Prostate gland (tissue), 2 donors: ENCODE measurements around the gene ANO10. TPM values are rescaled to one million over a fixed set of nuclear protein-coding genes. Genes with fewer than 3 reads are reported as not detected.
"Not testable (repeated sequence)": the region's sequence is repeated elsewhere in the genome, so short reads cannot be mapped to it uniquely, and the experiment has no call there.

Experiments used
- DNase-seq: peaks from one replicate; pipeline ENCODE4 v3.0.0-alpha.2; 2019; ENCODE audit warnings: low spot score
- H3K27ac ChIP-seq, 2 donors: fragments of 200-600 bp; sonication (generic); 2 replicates each; pipeline ENCODE4 v1.5.1; 2017 to 2019
- H3K27me3 ChIP-seq: fragments of 200-600 bp; sonication (generic); replicated peaks from 2 replicates; pipeline ENCODE4 v1.5.1; 2019; ENCODE audit not compliant: insufficient read depth
- H3K36me3 ChIP-seq, 2 donors: fragments of 200-600 bp; sonication (generic); 1 replicate in 1 of 2; 2 replicates in 1 of 2; pipeline versions ENCODE4 v1.5.1 to v1.8.1; 2017 to 2019
- H3K4me1 ChIP-seq: fragments of 200-600 bp; sonication (generic); replicated peaks from 2 replicates; pipeline ENCODE4 v1.5.1; 2019
- H3K4me3 ChIP-seq, 2 donors: fragments of 200-600 bp; sonication (generic); 2 replicates each; pipeline ENCODE4 v1.5.1; 2017 to 2019
- H3K9me3 ChIP-seq: fragments of 200-600 bp; sonication (generic); 2 replicates; pipeline ENCODE4 v1.5.1; 2017
- POLR2A ChIP-seq: fragments of 450-650 bp; IDR thresholded peaks from one replicate; pipeline ENCODE4 v1.6.1; 2016; ENCODE audit warnings: antibody characterized with exemption, mild to moderate bottlenecking
- POLR2AphosphoS5 ChIP-seq: sonication (generic); formaldehyde crosslinking; IDR thresholded peaks from one replicate; pipeline ENCODE4 v1.6.1; 2017; ENCODE audit warnings: antibody characterized with exemption
- WGBS: methylation state at CpG from one replicate; pipeline ENCODE4 v1.1.5; 2018; 5-methylcytosine and 5-hydroxymethylcytosine counted together
- intact Hi-C: fragments of 100-400 bp; cut with DNase I; formaldehyde crosslinking; loops from one replicate; pipeline ENCODE4 v1.14.2; 2022
- total RNA-seq, 2 donors: library from RNA; depleted of rRNA; stranded (reverse); fragments of >200 nt; gene quantifications; one replicate each; pipeline ENCODE4 v1.1.0, GENCODE V29; 2016
- TF ChIP-seq, protein P1 (sequence below), 4 experiments: fragments of 200-600 bp in 2 of 4; fragments of 450-650 bp in 2 of 4; sonication (generic) in 2 of 4; IDR thresholded peaks; 1 replicate in 3 of 4; 2 replicates in 1 of 4; pipeline ENCODE4 v1.5.1; 2016 to 2019; ENCODE audit warnings: antibody characterized with exemption in 4 of 4, mild to moderate bottlenecking in 2 of 4, moderate library complexity in 2 of 4

ANO10 gene
- total RNA-seq, 2 donors from 2014 or later = 12.4 to 17.7 TPM

DNA sequence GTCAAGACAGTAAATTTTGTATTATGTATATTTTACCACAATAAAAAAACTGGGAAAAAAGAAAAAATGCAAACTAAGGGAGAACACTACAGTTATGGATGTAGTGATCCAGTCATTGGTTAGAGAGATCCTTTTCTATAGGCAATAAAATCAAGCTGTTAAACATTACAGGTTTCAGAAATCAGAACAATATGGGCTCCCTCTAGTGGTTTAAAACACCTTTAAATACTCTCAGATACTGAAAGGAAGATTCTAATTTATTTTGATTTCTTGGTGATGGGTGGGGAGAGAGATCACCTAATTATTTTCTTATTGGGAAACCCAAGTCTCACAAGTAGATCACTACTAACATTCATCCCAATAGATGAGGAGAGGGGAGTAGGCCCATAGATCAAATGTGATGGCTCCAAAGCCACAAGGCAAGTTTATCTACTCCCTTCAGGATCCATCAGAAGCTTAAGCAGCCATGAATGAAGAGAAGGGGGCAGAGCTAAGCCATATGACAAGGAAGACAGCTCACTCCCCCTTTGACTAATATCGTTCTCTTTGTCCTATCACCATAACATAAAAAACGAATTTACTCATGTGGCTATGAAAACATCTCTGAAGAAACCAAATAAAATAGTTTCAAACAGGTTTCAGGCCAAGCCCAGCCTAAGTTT lies 118.6 kb downstream of the ANO10 start:
- intact Hi-C loops = loop anchor here (5.0 kb wide), 2 partner anchors 341 to 541 kb away; no protein-coding TSS in a partner anchor
- WGBS = 13% methylated on average over 2 of the region's 2 CpGs
- DNase-seq = no peak
- Histone ChIP-seq H3K4me3 (no peak overlapping the region), H3K36me3 (no peaks in the 10 kb centered on the region), H3K27me3 (no peaks in the 10 kb centered on the region), H3K9me3 (no peaks in the 10 kb centered on the region), H3K27ac (peak overlapping the region in 1 of 2 donors; percentile 25), H3K4me1 (no peaks in the 10 kb centered on the region)
- TF ChIP-seq, protein P1, sequence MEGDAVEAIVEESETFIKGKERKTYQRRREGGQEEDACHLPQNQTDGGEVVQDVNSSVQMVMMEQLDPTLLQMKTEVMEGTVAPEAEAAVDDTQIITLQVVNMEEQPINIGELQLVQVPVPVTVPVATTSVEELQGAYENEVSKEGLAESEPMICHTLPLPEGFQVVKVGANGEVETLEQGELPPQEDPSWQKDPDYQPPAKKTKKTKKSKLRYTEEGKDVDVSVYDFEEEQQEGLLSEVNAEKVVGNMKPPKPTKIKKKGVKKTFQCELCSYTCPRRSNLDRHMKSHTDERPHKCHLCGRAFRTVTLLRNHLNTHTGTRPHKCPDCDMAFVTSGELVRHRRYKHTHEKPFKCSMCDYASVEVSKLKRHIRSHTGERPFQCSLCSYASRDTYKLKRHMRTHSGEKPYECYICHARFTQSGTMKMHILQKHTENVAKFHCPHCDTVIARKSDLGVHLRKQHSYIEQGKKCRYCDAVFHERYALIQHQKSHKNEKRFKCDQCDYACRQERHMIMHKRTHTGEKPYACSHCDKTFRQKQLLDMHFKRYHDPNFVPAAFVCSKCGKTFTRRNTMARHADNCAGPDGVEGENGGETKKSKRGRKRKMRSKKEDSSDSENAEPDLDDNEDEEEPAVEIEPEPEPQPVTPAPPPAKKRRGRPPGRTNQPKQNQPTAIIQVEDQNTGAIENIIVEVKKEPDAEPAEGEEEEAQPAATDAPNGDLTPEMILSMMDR (IDR thresholded peaks at IDR 0.05) = peak; percentile 24 to 68 (median 58)
- no peak for TF ChIP-seq POLR2A
- no peak for TF ChIP-seq POLR2AphosphoS5

DNA sequence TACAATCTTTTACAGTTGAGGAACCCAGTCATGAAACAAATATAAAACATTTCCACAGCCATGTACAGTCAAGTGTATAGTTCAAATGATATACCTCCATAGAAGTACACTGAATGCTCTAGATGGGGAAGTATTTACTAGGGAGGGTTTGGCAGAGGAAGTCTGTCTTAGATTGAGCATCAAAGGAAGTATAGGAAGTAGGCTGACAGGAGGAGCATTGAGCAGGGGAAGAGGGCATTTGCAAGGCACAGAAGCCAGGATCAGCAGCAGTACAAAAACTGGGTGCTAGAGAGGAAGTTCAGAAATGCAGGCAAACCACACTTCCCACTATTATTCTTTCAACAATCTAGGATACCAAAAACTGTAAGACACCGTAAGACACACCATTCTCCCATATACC lies 122.6 kb downstream of the ANO10 start:
- Histone ChIP-seq H3K27ac (no peak overlapping the region), H3K4me1 (no peaks in the 10 kb centered on the region), H3K36me3 (no peaks in the 10 kb centered on the region), H3K27me3 (no peaks in the 10 kb centered on the region), H3K9me3 (no peaks in the 10 kb centered on the region), H3K4me3 (no peak overlapping the region)
- WGBS = 89% methylated on average over 1 of the region's 1 CpG
- no peak for DNase-seq
- intact Hi-C loops = no loop called here
- no peak for TF ChIP-seq POLR2AphosphoS5

DNA sequence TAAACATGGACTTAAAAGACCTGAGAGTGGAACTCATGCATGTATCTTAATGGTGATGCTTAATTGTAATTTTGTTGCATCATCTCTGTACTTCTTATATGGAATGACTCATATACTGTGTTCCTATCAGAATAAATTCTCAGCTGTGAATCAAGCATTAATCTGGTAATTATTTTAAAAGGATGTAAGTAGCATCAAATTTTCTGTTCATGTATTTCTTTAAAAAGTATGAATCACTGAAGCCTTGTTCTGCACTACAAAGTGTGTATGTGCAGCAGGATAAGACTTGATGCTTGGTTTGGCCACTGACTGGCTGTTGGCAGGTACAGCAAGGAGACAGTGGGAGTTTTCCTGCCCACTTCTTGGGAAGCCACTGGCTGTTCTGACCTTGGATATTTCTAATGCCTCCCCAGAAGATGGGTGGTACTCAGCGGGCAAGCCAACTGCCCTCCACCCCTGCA lies 123.9 kb downstream of the ANO10 start:
- Histone ChIP-seq H3K9me3 (no peaks in the 10 kb centered on the region), H3K4me1 (no peaks in the 10 kb centered on the region), H3K4me3 (no peak overlapping the region), H3K27me3 (no peaks in the 10 kb centered on the region), H3K36me3 (no peaks in the 10 kb centered on the region), H3K27ac (no peak overlapping the region)
- TF ChIP-seq POLR2A (no peak), POLR2AphosphoS5 (no peak)
- TF ChIP-seq, protein P1 (IDR thresholded peaks at IDR 0.05) = no peak
- DNase-seq = no peak
- intact Hi-C loops = no loop called here
- WGBS = 100% methylated on average over 1 of the region's 1 CpG

DNA sequence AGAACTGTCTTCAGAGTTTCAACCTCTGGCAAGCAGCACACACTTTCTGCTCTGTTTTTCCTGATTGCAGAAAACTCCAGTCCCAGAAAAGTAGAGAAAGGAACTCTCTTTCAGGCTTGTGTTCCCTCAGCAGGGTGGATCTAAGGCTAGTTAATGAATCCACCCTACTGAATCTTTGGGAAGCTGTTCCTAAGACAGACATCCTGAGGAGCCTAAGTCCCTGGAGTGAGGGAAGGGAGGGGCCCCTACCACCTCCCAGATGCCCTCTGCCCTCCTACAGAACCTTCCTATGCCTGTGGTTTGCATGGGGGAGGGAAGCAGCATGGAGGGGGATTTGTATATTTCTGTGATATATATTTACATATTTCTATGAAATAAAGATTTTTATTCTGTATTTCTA lies 124.4 kb downstream of the ANO10 start:
- DNase-seq = no peak
- TF ChIP-seq POLR2A = no peak
- TF ChIP-seq, protein P1 (IDR thresholded peaks at IDR 0.05) = no peak
- TF ChIP-seq POLR2AphosphoS5 = no peak
- intact Hi-C loops = no loop called here
- no peak overlapping the region for H3K4me3 ChIP-seq
- H3K9me3 ChIP-seq = no peaks in the 10 kb centered on the region
- no peaks in the 10 kb centered on the region for H3K36me3 ChIP-seq
- no peaks in the 10 kb centered on the region for H3K4me1 ChIP-seq
- no peak overlapping the region for H3K27ac ChIP-seq
- no peaks in the 10 kb centered on the region for H3K27me3 ChIP-seq

DNA sequence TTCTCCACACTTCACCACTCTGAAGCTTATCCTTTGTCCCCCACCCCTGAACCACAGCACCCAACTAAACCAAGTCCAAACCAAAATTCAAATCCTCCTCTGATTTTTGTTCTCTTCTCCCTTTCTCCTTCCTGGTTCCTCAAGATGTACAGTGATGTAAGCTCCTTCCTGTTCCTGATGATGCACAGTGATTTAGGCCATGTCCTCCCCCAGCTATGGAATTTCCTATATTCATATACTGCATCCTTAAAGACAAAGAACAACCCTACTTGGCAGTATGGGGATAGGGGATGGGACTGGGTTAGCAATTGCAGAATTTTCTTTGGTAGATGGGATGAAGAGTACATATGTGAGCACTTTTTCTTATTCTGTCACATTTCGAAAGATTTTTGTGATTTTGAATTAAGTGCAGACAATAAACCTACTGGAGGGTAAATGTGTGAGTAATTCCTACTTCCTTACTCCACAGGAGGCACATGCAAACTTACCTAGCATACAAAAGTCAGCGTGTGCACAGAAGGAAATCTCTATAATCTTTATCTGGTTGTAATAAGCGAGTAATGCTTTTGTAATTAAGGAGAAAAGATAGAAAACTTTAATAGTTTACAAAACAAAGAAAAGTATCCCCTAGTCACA lies 125.0 kb downstream of the ANO10 start:
- no peak overlapping the region for H3K4me3 ChIP-seq
- H3K36me3 ChIP-seq = no peaks in the 10 kb centered on the region
- no peaks in the 10 kb centered on the region for H3K4me1 ChIP-seq
- H3K27me3 ChIP-seq = no peaks in the 10 kb centered on the region
- no peak for DNase-seq
- intact Hi-C loops = no loop called here
- WGBS = 77% methylated on average over 3 of the region's 3 CpGs
- no peaks in the 10 kb centered on the region for H3K9me3 ChIP-seq
- H3K27ac ChIP-seq = no peak overlapping the region
- TF ChIP-seq POLR2A = no peak
- TF ChIP-seq, protein P1 (IDR thresholded peaks at IDR 0.05) = no peak
- no peak for TF ChIP-seq POLR2AphosphoS5

DNA sequence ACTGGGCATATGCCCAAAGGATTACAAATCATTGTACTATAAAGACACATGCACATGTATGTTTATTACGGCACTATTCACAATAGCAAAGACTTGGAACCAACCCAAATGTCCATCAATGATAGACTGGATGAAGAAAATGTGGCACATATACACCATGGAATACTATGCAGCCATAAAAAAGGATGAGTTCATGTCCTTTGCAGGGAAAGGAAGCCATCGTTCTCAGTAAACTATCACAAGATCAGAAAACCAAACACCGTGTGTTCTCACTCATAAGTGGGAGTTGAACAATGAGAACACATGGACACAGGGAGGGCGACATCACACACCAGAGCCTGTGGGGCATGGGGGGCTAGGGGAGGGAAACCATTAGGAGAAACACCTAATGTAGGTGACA lies 128.9 kb downstream of the ANO10 start:
- H3K27ac ChIP-seq, H3K4me1 ChIP-seq, H3K4me3 ChIP-seq, H3K27me3 ChIP-seq, H3K9me3 ChIP-seq, intact Hi-C loops, H3K36me3 ChIP-seq, DNase-seq: not testable (repeated sequence)
- 95% methylated on average over 4 of the region's 4 CpGs for WGBS

DNA sequence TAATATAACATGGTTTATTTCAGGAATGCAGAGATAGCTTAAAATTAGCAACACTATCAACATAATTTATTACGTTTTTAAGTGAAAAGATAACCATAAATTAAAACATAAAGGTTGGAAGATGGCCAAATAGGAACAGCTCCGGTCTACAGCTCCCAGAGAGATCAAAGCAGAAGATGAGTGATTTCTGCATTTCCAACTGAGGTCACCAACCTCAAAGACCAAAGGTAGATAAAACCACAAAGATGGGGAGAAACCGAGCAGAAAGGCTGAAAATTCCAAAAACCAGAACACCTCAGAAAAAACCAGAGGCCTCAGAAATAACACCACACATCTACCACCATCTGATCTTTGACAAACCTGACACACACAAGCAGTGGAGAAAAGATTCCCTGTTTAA lies 130.0 kb downstream of the ANO10 start:
- WGBS = 63% methylated on average over 3 of the region's 3 CpGs
- DNase-seq, H3K4me1 ChIP-seq, intact Hi-C loops, H3K27ac ChIP-seq, H3K27me3 ChIP-seq, H3K9me3 ChIP-seq, H3K36me3 ChIP-seq, H3K4me3 ChIP-seq: not testable (repeated sequence)
